H1 (cell line): ENCODE data around the gene MBP. TPM values are rescaled to one million over a fixed set of nuclear protein-coding genes. Genes with fewer than 3 reads are reported as not detected.

Experiments used
- YY1 ChIP-seq: IDR thresholded peaks from 2 replicates; pipeline ENCODE4 v1.6.1; 2011; ENCODE audit warnings: low read depth, mild to moderate bottlenecking, low read length
- polyA plus RNA-seq, 7 experiments: library from polyadenylated mRNA; depleted of rRNA in 3 of 7; stranded (reverse) in 5 of 7; unstranded in 2 of 7; fragments of >200 nt in 5 of 7; fragments of 200-250 nt in 2 of 7; gene quantifications; 1 replicate in 5 of 7; 2 replicates in 1 of 7; 4 replicates in 1 of 7; pipeline versions ENCODE4 v1.2.1 to v1.2.3, GENCODE V29; 2011 to 2013; ENCODE audit warnings: missing spikeins in 2 of 7, mixed read lengths in 2 of 7
- total RNA-seq: library from RNA; stranded (reverse); fragmentation: NEBNext Ultra II Directional; extraction: Animal tissue kit (Norgen Biotek cat#: 25700); gene quantifications from 2 replicates; pipeline ENCODE4 v1.2.1, GENCODE V29; 2021

The MBP gene
- total and polyA plus RNA-seq, 2 of the 8 experiments (the other 6 are each of a cell fraction or from before 2014, with no cell fraction given), result 7.7 to 19.2 TPM

DNA sequence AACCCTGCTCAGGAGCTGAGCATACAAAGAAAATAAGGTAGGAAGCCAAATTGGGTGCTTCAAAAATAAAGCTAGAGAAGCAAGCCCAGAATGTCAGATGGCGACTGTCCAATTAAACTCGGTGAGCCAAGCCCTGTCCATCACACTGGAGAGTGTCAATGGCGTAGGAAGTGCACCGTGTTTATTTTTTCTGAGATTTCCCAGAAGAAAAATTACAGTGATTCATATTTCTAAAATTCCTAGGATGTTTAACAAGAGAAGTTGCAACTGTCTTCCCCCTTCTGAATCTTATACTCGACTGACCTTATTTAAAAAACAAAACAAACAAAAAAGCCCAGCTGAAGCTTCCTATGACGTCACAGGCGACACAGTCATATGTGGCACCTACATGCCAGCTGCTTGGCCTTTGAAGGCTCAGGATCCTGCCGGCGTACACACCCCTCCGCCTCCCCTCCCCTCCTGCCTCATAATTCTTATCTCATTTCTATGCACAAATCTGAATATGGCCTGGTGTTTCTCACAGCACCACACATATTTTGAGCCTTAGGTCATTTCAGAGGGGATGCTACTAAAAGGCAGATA, 60.8 kb downstream of the MBP start (continued):
- no peak for TF ChIP-seq YY1
- TF ChIP-seq, all 59 proteins: peak for 0
